HCT116 (cell line): Measurements from ENCODE around the gene EIPR1. TPM values are rescaled to one million over a fixed set of nuclear protein-coding genes. Genes with fewer than 3 reads are reported as not detected.

Experiments used
- ATAC-seq: fragments of 200-7000 bp; cut with Tn5 transposase; 2 replicates; pipeline ENCODE4 v1.9.1; 2020; ENCODE audit warnings: mild to moderate bottlenecking, moderate library complexity
- BruUV-seq: library from RNA; stranded (reverse); fragments of 400-500 nt; replicated peaks from 2 replicates; lab custom pipeline; 2021; lab: Mats Ljungman, UMichigan
- CTCF ChIA-PET: fragments of 300-600 bp; sonication (Branson Sonifier 250); formaldehyde crosslinking; loops from one replicate; lab custom pipeline; 2021; ENCODE audit warnings: antibody characterized with exemption; lab: Charles Lee
- POLR2A ChIA-PET: fragments of 300-600, 350-600 bp; sonication (Branson Sonifier 250); formaldehyde crosslinking; loops from one replicate; lab custom pipeline; 2021; ENCODE audit warnings: antibody characterized with exemption; lab: Charles Lee
- RAD21 ChIA-PET, 2 experiments: fragments of 300-600 bp; sonication (Branson Sonifier 250); formaldehyde crosslinking; loops; one replicate each; lab custom pipeline; 2023; ENCODE audit warnings: low total read pairs in 2 of 2; ENCODE audit not compliant: uncharacterized antibody in 2 of 2, unreplicated experiment in 2 of 2, low non-redundant PET in 1 of 2; lab: Charles Lee
- DNase-seq: peaks from one replicate; pipeline ENCODE4 v3.0.0-alpha.2; 2010; ENCODE audit warnings: low read depth, low spot score
- H2AFZ ChIP-seq: fragments of 200-600 bp; shearing (Covaris generic), sonication (generic); 2 replicates; pipeline ENCODE4 v1.6.1; 2017; ENCODE audit warnings: low read depth, mixed run types, mixed read lengths, antibody characterized with exemption, low read length; ENCODE audit not compliant: poor library complexity, severe bottlenecking
- H3K27ac ChIP-seq: 2 replicates; pipeline ENCODE4 v1.5.1; 2012; ENCODE audit warnings: low read depth, low read length
- H3K27me3 ChIP-seq: fragments of 200-600 bp; sonication (generic); 2 replicates; pipeline ENCODE4 v1.6.1; 2016; ENCODE audit warnings: mixed run types, low read length, mixed read lengths; ENCODE audit not compliant: insufficient read depth
- H3K36me3 ChIP-seq, 2 experiments: fragments of 200-500 bp in 1 of 2; fragments of 200-600 bp in 1 of 2; sonication (Bioruptor generic) in 1 of 2; sonication (generic) in 1 of 2; 2 replicates each; pipeline versions ENCODE4 v1.5.1 to v1.6.1; 2014 to 2016; ENCODE audit warnings: low read length in 2 of 2, inconsistent platforms in 1 of 2, mixed read lengths in 1 of 2, mixed run types in 1 of 2; ENCODE audit not compliant: insufficient read depth in 2 of 2, control insufficient read depth in 1 of 2
- H3K4me1 ChIP-seq, 2 experiments: fragments of 200-600 bp in 1 of 2; sonication (generic) in 1 of 2; 2 replicates each; pipeline versions ENCODE4 v1.5.1 to v1.6.1; 2012 to 2017; ENCODE audit warnings: low read length in 2 of 2, inconsistent platforms in 1 of 2, mild to moderate bottlenecking in 1 of 2, mixed read lengths in 1 of 2, mixed run types in 1 of 2, moderate library complexity in 1 of 2; ENCODE audit not compliant: insufficient read depth in 2 of 2, control insufficient read depth in 1 of 2
- H3K4me2 ChIP-seq: fragments of 200-600 bp; sonication (generic); 2 replicates; pipeline ENCODE4 v1.6.1; 2017; ENCODE audit warnings: mixed run types, low read length, mixed read lengths
- H3K4me3 ChIP-seq, 2 experiments: fragments of 200-600 bp in 1 of 2; sonication (generic) in 1 of 2; replicated peaks in 1 of 2; 2 replicates each; pipeline ENCODE4 v1.5.1; 2011 to 2016; ENCODE audit warnings: low read length in 2 of 2, control low read depth in 1 of 2, low read depth in 1 of 2, mild to moderate bottlenecking in 1 of 2, mixed read lengths in 1 of 2, mixed run types in 1 of 2
- H3K79me2 ChIP-seq: fragments of 200-600 bp; sonication (generic); 2 replicates; pipeline ENCODE4 v1.6.1; 2017; ENCODE audit warnings: mild to moderate bottlenecking, mixed run types, low read length, moderate library complexity, mixed read lengths; ENCODE audit not compliant: insufficient read depth
- H3K9ac ChIP-seq: fragments of 200-600 bp; sonication (generic); 2 replicates; pipeline ENCODE4 v1.6.1; 2016; ENCODE audit warnings: low read length, mixed read lengths
- H3K9me2 ChIP-seq: fragments of 200-600 bp; sonication (generic), shearing (Covaris generic); 2 replicates; pipeline ENCODE4 v1.6.1; 2017; ENCODE audit warnings: mixed run types, mild to moderate bottlenecking, moderate library complexity; ENCODE audit not compliant: insufficient read depth
- H3K9me3 ChIP-seq, 2 experiments: fragments of 200-500 bp in 1 of 2; fragments of 200-600 bp in 1 of 2; sonication (Bioruptor generic) in 1 of 2; sonication (generic) in 1 of 2; 2 replicates each; pipeline ENCODE4 v1.6.1; 2014 to 2017; ENCODE audit warnings: low read length in 2 of 2, mixed read lengths in 2 of 2, inconsistent platforms in 1 of 2, low read depth in 1 of 2, mild to moderate bottlenecking in 1 of 2, mixed run types in 1 of 2, moderate library complexity in 1 of 2; ENCODE audit not compliant: control insufficient read depth in 1 of 2, insufficient read depth in 1 of 2
- H4K20me1 ChIP-seq: fragments of 200-600 bp; sonication (generic), shearing (Covaris generic); 2 replicates; pipeline ENCODE4 v1.6.1; 2017; ENCODE audit warnings: mixed run types, mild to moderate bottlenecking, moderate library complexity; ENCODE audit not compliant: insufficient read depth
- ATF3 ChIP-seq: IDR thresholded peaks from 2 replicates; pipeline ENCODE4 v1.6.1; 2012
- CBX3 ChIP-seq: IDR thresholded peaks from 2 replicates; pipeline ENCODE4 v1.6.1; 2012; ENCODE audit warnings: low read depth
- CEBPB ChIP-seq: IDR thresholded peaks from 2 replicates; pipeline ENCODE4 v1.6.1; 2012; ENCODE audit warnings: low read depth
- CTCF ChIP-seq, 3 experiments: fragments of 200-600 bp in 1 of 3; sonication (generic) in 1 of 3; IDR thresholded peaks in 2 of 3; conservative IDR thresholded peaks in 1 of 3; 2 replicates each; pipeline ENCODE4 v1.5.1; 2012 to 2017; ENCODE audit warnings: low read depth in 2 of 3, low read length in 2 of 3, antibody characterized with exemption in 1 of 3, borderline replicate concordance in 1 of 3, control low read depth in 1 of 3, mild to moderate bottlenecking in 1 of 3, mixed read lengths in 1 of 3, mixed run types in 1 of 3, moderate library complexity in 1 of 3; ENCODE audit not compliant: insufficient read depth in 1 of 3
- ELF1 ChIP-seq: IDR thresholded peaks from 2 replicates; pipeline ENCODE4 v1.6.1; 2012; ENCODE audit warnings: low read depth, borderline replicate concordance
- EZH2 ChIP-seq: fragments of 200-600 bp; sonication (generic); IDR thresholded peaks from 2 replicates; pipeline ENCODE4 v1.6.1; 2017; ENCODE audit warnings: antibody characterized with exemption, mixed run types
- EZH2phosphoT487 ChIP-seq: fragments of 200-600 bp; IDR thresholded peaks from 2 replicates; pipeline ENCODE4 v1.6.1; 2018; ENCODE audit warnings: antibody characterized with exemption, borderline replicate concordance
- FOSL1 ChIP-seq: IDR thresholded peaks from 2 replicates; pipeline ENCODE4 v1.6.1; 2012; ENCODE audit warnings: low read depth
- JUND ChIP-seq: IDR thresholded peaks from 2 replicates; pipeline ENCODE4 v1.6.1; 2012
- RAD21 ChIP-seq: IDR thresholded peaks from 2 replicates; pipeline ENCODE4 v1.6.1; 2012; ENCODE audit warnings: low read depth, mild to moderate bottlenecking
- SP1 ChIP-seq: IDR thresholded peaks from 2 replicates; pipeline ENCODE4 v1.6.1; 2012; ENCODE audit warnings: low read depth
- SRF ChIP-seq: IDR thresholded peaks from 2 replicates; pipeline ENCODE4 v1.6.1; 2012; ENCODE audit warnings: low read depth
- YY1 ChIP-seq: IDR thresholded peaks from 2 replicates; pipeline ENCODE4 v1.6.1; 2011; ENCODE audit warnings: low read length, low read depth, moderate library complexity, mild to moderate bottlenecking; ENCODE audit not compliant: insufficient replicate concordance; ENCODE audit errors: extremely low read depth
- ZBTB33 ChIP-seq: IDR thresholded peaks from 2 replicates; pipeline ENCODE4 v1.6.1; 2011; ENCODE audit warnings: mild to moderate bottlenecking, low read length, moderate library complexity; ENCODE audit not compliant: insufficient replicate concordance; ENCODE audit errors: extremely low read depth
- ZFX ChIP-seq: fragments of 450-650 bp; IDR thresholded peaks from 2 replicates; pipeline ENCODE4 v1.6.1; 2017
- ZNF274 ChIP-seq: fragments of 200-500 bp; sonication (Bioruptor generic); IDR thresholded peaks from 2 replicates; pipeline ENCODE4 v1.6.1; 2014; ENCODE audit warnings: mild to moderate bottlenecking, low read depth, low read length, inconsistent platforms
- intact Hi-C: fragments of 100-400 bp; cut with micrococcal nuclease; formaldehyde crosslinking; loops from 2 replicates; pipeline ENCODE4 v1.10.0; 2022
- total RNA-seq: library from RNA; stranded (reverse); gene quantifications from one replicate; pipeline ENCODE4 v1.2.1, GENCODE V29; 2021; ENCODE audit not compliant: unreplicated experiment

EIPR1 gene
- total RNA-seq, 1 experiment from 2014 or later, result 36.9 TPM

GRCh38 chr2:3349211-3349693, 28.4 kb downstream of the EIPR1 start:
- H3K4me2 ChIP-seq, result no peak overlapping the region
- H3K9ac ChIP-seq, result no peak overlapping the region
- TF ChIP-seq JUND (no peak), ATF3 (no peak), SRF (no peak), CBX3 (no peak), CEBPB (no peak), EZH2 (no peak), EZH2phosphoT487 (no peak), ZBTB33 (no peak), YY1 (no peak), FOSL1 (no peak), SP1 (no peak), ELF1 (no peak), ZFX (no peak), CTCF (IDR thresholded peaks at IDR 0.05 in 2 of 3, conservative IDR thresholded peaks at IDR 0.05 in 1 of 3; ENCODE audit: borderline replicate concordance in 1 of 3, insufficient read depth in 1 of 3, low read depth in 2 of 3, low read length in 2 of 3) (no peak), ZNF274 (no peak), RAD21 (no peak)
- H3K27me3 ChIP-seq, result no peaks in the 10 kb centered on the region
- no peaks in the 10 kb centered on the region for H3K4me1 ChIP-seq
- peaks cover 3% of the 10 kb centered on the region; the same call in 1 of the 2 replicates for H3K79me2 ChIP-seq
- no peaks in the 10 kb centered on the region for H4K20me1 ChIP-seq
- H3K27ac ChIP-seq, result no peak overlapping the region
- ChIA-PET CTCF (no interaction called here), POLR2A (no interaction called here), RAD21 (no interaction called here)
- no peak overlapping the region for H3K4me3 ChIP-seq
- BruUV-seq, result no TSS peak
- peaks cover 0 to 15% of the 10 kb centered on the region in 2 experiments; a peak in 3 of 4 replicates for H3K36me3 ChIP-seq
- intact Hi-C loops, result no loop called here
- no peak for ATAC-seq
- no peak overlapping the region for H2AFZ ChIP-seq
- no peaks in the 10 kb centered on the region for H3K9me2 ChIP-seq
- no peak for DNase-seq
- H3K9me3 ChIP-seq, result no peaks in the 10 kb centered on the region
